Measurements from ENCODE around the gene LRP11.

Gene LRP11

GRCh38 chr6:149815788-149816187 lies 48.4 kb downstream of the LRP11 start:
- TF ChIP-seq MAX (IDR thresholded peaks at IDR 0.05): no peak
- TF ChIP-seq FOXM1 (IDR thresholded peaks at IDR 0.05; ENCODE audit: borderline replicate concordance, low read depth): no peak
- no peak for TF ChIP-seq EGR1 (IDR thresholded peaks at IDR 0.05)
- no peak for TF ChIP-seq TAF1 (IDR thresholded peaks at IDR 0.05; ENCODE audit: low read depth)
- TF ChIP-seq CREB1 (IDR thresholded peaks at IDR 0.05; ENCODE audit: low read depth): no peak
- TF ChIP-seq TCF12 (IDR thresholded peaks at IDR 0.05; ENCODE audit: low read depth): no peak
- TF ChIP-seq REST (IDR thresholded peaks at IDR 0.05; ENCODE audit: low read depth): no peak
- no peak for TF ChIP-seq CEBPB (IDR thresholded peaks at IDR 0.05)
- TF ChIP-seq RAD21 (IDR thresholded peaks at IDR 0.05; ENCODE audit: low read depth): no peak
- no peak for TF ChIP-seq ZBTB7A (IDR thresholded peaks at IDR 0.05; ENCODE audit: low read depth)
- no peak for TF ChIP-seq YY1 (IDR thresholded peaks at IDR 0.05; ENCODE audit: low read depth)
- no peak for TF ChIP-seq USF1 (IDR thresholded peaks at IDR 0.05)
- TF ChIP-seq TEAD4 (IDR thresholded peaks at IDR 0.05): no peak
- no peak for TF ChIP-seq EP300 (IDR thresholded peaks at IDR 0.05; ENCODE audit: borderline replicate concordance)
- no peak for TF ChIP-seq NFIC (IDR thresholded peaks at IDR 0.05)

- no peak for TF ChIP-seq TCF12 (IDR thresholded peaks at IDR 0.05; ENCODE audit: low read depth)
- no peak for TF ChIP-seq ZBTB7A (IDR thresholded peaks at IDR 0.05; ENCODE audit: low read depth)
- TF ChIP-seq TEAD4 (IDR thresholded peaks at IDR 0.05): no peak
Observed at GRCh38 chr6:149813351-149813750, 50.8 kb downstream of the LRP11 start.

- no peak for TF ChIP-seq YY1 (IDR thresholded peaks at IDR 0.05; ENCODE audit: low read depth)
- no peak for TF ChIP-seq REST (IDR thresholded peaks at IDR 0.05; ENCODE audit: low read depth)
- TF ChIP-seq ZBTB7A (IDR thresholded peaks at IDR 0.05; ENCODE audit: low read depth): no peak
- no peak for TF ChIP-seq NFIC (IDR thresholded peaks at IDR 0.05)
- TF ChIP-seq MAX (IDR thresholded peaks at IDR 0.05): no peak
- no peak for TF ChIP-seq CEBPB (IDR thresholded peaks at IDR 0.05)
- TF ChIP-seq EP300 (IDR thresholded peaks at IDR 0.05; ENCODE audit: borderline replicate concordance): no peak
- no peak for TF ChIP-seq EGR1 (IDR thresholded peaks at IDR 0.05)
- TF ChIP-seq FOXM1 (IDR thresholded peaks at IDR 0.05; ENCODE audit: borderline replicate concordance, low read depth): no peak
- TF ChIP-seq TEAD4 (IDR thresholded peaks at IDR 0.05): no peak
- no peak for TF ChIP-seq TCF12 (IDR thresholded peaks at IDR 0.05; ENCODE audit: low read depth)
- TF ChIP-seq CREB1 (IDR thresholded peaks at IDR 0.05; ENCODE audit: low read depth): no peak
- no peak for TF ChIP-seq USF1 (IDR thresholded peaks at IDR 0.05)
- no peak for TF ChIP-seq TAF1 (IDR thresholded peaks at IDR 0.05; ENCODE audit: low read depth)
Observed at GRCh38 chr6:149809798-149810197, 54.4 kb downstream of the LRP11 start.

- TF ChIP-seq FOXM1 (IDR thresholded peaks at IDR 0.05; ENCODE audit: borderline replicate concordance, low read depth) (no peak), MAX (IDR thresholded peaks at IDR 0.05) (no peak), NFIC (IDR thresholded peaks at IDR 0.05) (no peak), REST (IDR thresholded peaks at IDR 0.05; ENCODE audit: low read depth) (no peak), ZBTB7A (IDR thresholded peaks at IDR 0.05; ENCODE audit: low read depth) (no peak), TAF1 (IDR thresholded peaks at IDR 0.05; ENCODE audit: low read depth) (no peak), RAD21 (IDR thresholded peaks at IDR 0.05; ENCODE audit: low read depth) (no peak), CEBPB (IDR thresholded peaks at IDR 0.05) (no peak), CREB1 (IDR thresholded peaks at IDR 0.05; ENCODE audit: low read depth) (no peak), EGR1 (IDR thresholded peaks at IDR 0.05) (no peak), EP300 (IDR thresholded peaks at IDR 0.05; ENCODE audit: borderline replicate concordance) (no peak), TEAD4 (IDR thresholded peaks at IDR 0.05) (no peak), TCF12 (IDR thresholded peaks at IDR 0.05; ENCODE audit: low read depth) (no peak), YY1 (IDR thresholded peaks at IDR 0.05; ENCODE audit: low read depth) (no peak), USF1 (IDR thresholded peaks at IDR 0.05) (no peak)
Observed at GRCh38 chr6:149806127-149806526, 58.0 kb downstream of the LRP11 start.

Measured in Ishikawa (cell line).